Spleen (tissue), 7 donors: ENCODE results near the gene GDF15.

Experiments used
- POLR2A ChIP-seq, 3 donors: fragments of 450-650 bp; IDR thresholded peaks; one replicate each; pipeline ENCODE4 v1.5.1; 2017; ENCODE audit warnings: antibody characterized with exemption in 3 of 3, mild to moderate bottlenecking in 1 of 3
- TF ChIP-seq, protein P1 (sequence below), 11 experiments: fragments of 200-600 bp in 7 of 11; fragments of 450-650 bp in 4 of 11; sonication (generic) in 4 of 11; IDR thresholded peaks in 8 of 11; conservative IDR thresholded peaks in 3 of 11; 1 replicate in 7 of 11; 2 replicates in 4 of 11; pipeline versions ENCODE4 v1.4.0 to v1.8.0; 2016 to 2021; ENCODE audit warnings: antibody characterized with exemption in 11 of 11, inconsistent platforms in 4 of 11, mild to moderate bottlenecking in 1 of 11
- donor health status: DM: no; HTN: no; CAD: no; lungs with moderate emphysema.
- donor health status: DM: no; HTN: no; CAD: no.
- donor health status: DM: no; HTN: no; CAD: no.

- TF ChIP-seq, protein P1, sequence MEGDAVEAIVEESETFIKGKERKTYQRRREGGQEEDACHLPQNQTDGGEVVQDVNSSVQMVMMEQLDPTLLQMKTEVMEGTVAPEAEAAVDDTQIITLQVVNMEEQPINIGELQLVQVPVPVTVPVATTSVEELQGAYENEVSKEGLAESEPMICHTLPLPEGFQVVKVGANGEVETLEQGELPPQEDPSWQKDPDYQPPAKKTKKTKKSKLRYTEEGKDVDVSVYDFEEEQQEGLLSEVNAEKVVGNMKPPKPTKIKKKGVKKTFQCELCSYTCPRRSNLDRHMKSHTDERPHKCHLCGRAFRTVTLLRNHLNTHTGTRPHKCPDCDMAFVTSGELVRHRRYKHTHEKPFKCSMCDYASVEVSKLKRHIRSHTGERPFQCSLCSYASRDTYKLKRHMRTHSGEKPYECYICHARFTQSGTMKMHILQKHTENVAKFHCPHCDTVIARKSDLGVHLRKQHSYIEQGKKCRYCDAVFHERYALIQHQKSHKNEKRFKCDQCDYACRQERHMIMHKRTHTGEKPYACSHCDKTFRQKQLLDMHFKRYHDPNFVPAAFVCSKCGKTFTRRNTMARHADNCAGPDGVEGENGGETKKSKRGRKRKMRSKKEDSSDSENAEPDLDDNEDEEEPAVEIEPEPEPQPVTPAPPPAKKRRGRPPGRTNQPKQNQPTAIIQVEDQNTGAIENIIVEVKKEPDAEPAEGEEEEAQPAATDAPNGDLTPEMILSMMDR (IDR thresholded peaks at IDR 0.05 in 8 of 11, conservative IDR thresholded peaks at IDR 0.05 in 3 of 11) = no peak
- TF ChIP-seq POLR2A (IDR thresholded peaks at IDR 0.05) = no peak
These were observed 50.1 kb downstream of the GDF15 start for GRCh38 chr19:18435842-18436670.
